Neural progenitor cell (in vitro differentiated cells): ENCODE measurements around the gene TOR1AIP2. TPM values are rescaled to one million over a fixed set of nuclear protein-coding genes. Genes with fewer than 3 reads are reported as not detected.

Experiments
- DNase-seq: peaks from one replicate; pipeline ENCODE4 v3.0.0-alpha.2; 2016; ENCODE audit warnings: low spot score
- H2AFZ ChIP-seq: fragments of 200-600 bp; sonication (generic); replicated peaks from 2 replicates; pipeline ENCODE4 v1.6.1; 2016; ENCODE audit warnings: antibody characterized with exemption
- H3F3A ChIP-seq: fragments of 200-600 bp; sonication (generic); 2 replicates; pipeline ENCODE4 v1.6.1; 2016; ENCODE audit warnings: antibody characterized with exemption, low read depth
- H3K27ac ChIP-seq: fragments of 200-600 bp; sonication (generic); 2 replicates; pipeline ENCODE4 v1.5.1; 2016; ENCODE audit warnings: mild to moderate bottlenecking
- H3K27me3 ChIP-seq: fragments of 200-600 bp; sonication (generic); 2 replicates; pipeline ENCODE4 v1.6.1; 2016; ENCODE audit warnings: mild to moderate bottlenecking, moderate library complexity
- H3K36me3 ChIP-seq: fragments of 200-600 bp; sonication (generic); 2 replicates; pipeline ENCODE4 v1.5.1; 2016
- H3K4me1 ChIP-seq: fragments of 200-600 bp; sonication (generic); 2 replicates; pipeline ENCODE4 v1.6.1; 2016; ENCODE audit warnings: mixed run types
- H3K4me2 ChIP-seq: fragments of 200-600 bp; sonication (generic); 2 replicates; pipeline ENCODE4 v1.6.1; 2016
- H3K4me3 ChIP-seq: fragments of 200-600 bp; sonication (generic); 2 replicates; pipeline ENCODE4 v1.5.1; 2016
- H3K79me2 ChIP-seq: fragments of 200-600 bp; sonication (generic); 2 replicates; pipeline ENCODE4 v1.6.1; 2016; ENCODE audit warnings: low read depth
- H3K9ac ChIP-seq: fragments of 200-600 bp; sonication (generic); 2 replicates; pipeline ENCODE4 v1.6.1; 2016
- H3K9me3 ChIP-seq: fragments of 200-600 bp; sonication (generic); 2 replicates; pipeline ENCODE4 v1.5.1; 2016; ENCODE audit warnings: low read depth
- H4K20me1 ChIP-seq: fragments of 200-600 bp; sonication (generic); 2 replicates; pipeline ENCODE4 v1.6.1; 2016; ENCODE audit warnings: low read depth
- H3K27ac Mint-ChIP-seq: 3 replicates; pipeline ENCODE4 v1.8.0; 2021; ENCODE audit warnings: mixed read lengths
- H3K27me3 Mint-ChIP-seq: 2 replicates; pipeline ENCODE4 v1.8.0; 2022; ENCODE audit warnings: low read depth, mild to moderate bottlenecking, inconsistent platforms, moderate library complexity, mixed read lengths; ENCODE audit not compliant: insufficient read depth
- H3K36me3 Mint-ChIP-seq: 3 replicates; pipeline ENCODE4 v1.8.0; 2021; ENCODE audit warnings: mixed read lengths
- H3K4me1 Mint-ChIP-seq: 3 replicates; pipeline ENCODE4 v1.8.0; 2021; ENCODE audit warnings: mixed read lengths
- H3K4me3 Mint-ChIP-seq: 3 replicates; pipeline ENCODE4 v1.8.0; 2021; ENCODE audit warnings: mild to moderate bottlenecking, moderate library complexity, mixed read lengths
- H3K9me3 Mint-ChIP-seq: 3 replicates; pipeline ENCODE4 v1.8.0; 2020; ENCODE audit warnings: mixed read lengths
- CTCF ChIP-seq: fragments of 200-600 bp; sonication (generic); IDR thresholded peaks from 2 replicates; pipeline ENCODE4 v1.5.1; 2017; ENCODE audit warnings: antibody characterized with exemption, mild to moderate bottlenecking
- EZH2 ChIP-seq: fragments of 200-600 bp; sonication (generic); IDR thresholded peaks from 2 replicates; pipeline ENCODE4 v1.6.1; 2017; ENCODE audit warnings: antibody characterized with exemption, mild to moderate bottlenecking, moderate library complexity
- EZH2phosphoT487 ChIP-seq: fragments of 200-600 bp; sonication (generic); IDR thresholded peaks from 2 replicates; pipeline ENCODE4 v1.6.1; 2017; ENCODE audit warnings: antibody characterized with exemption
- total RNA-seq: library from RNA; depleted of rRNA; stranded (reverse); fragments of >200 nt; gene quantifications from 2 replicates; pipeline ENCODE4 v1.2.3, GENCODE V29; 2015; ENCODE audit warnings: low replicate concordance

Gene TOR1AIP2
- total RNA-seq, 1 donor from 2014 or later, result 89.5 TPM

DNA sequence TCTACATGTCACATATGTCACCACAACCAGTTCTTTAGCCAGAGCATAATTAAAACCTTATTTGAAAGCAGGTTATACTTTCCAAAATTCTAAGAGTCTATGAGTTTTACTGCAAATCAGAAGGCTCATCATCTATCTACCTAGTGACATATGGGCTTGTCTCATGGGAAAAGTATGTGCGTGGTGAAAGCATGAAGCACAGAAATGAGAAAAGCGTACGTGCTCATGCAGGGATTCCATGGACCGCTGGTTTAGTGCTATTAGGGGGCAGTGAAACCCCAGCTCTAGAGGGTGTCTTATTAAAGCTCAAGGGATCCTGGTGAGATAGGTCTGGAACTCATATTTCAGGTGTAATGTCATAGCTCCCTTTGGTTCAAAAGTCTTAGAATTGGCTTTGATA, 84.3 kb downstream of the TOR1AIP2 start:
- Histone ChIP-seq H3F3A (no peaks in the 10 kb centered on the region), H3K9ac (no peak overlapping the region), H4K20me1 (no peaks in the 10 kb centered on the region), H3K9me3 (no peaks in the 10 kb centered on the region), H3K79me2 (no peaks in the 10 kb centered on the region), H3K36me3 (no peaks in the 10 kb centered on the region), H3K4me2 (no peak overlapping the region), H2AFZ (no peak overlapping the region), H3K27me3 (no peaks in the 10 kb centered on the region), H3K4me1 (peaks cover 2% of the 10 kb centered on the region), H3K4me3 (no peak overlapping the region), H3K27ac (no peak overlapping the region)
- no peak overlapping the region for H3K27ac Mint-ChIP-seq
- peaks cover 4% of the 10 kb centered on the region for H3K27me3 Mint-ChIP-seq
- no peaks in the 10 kb centered on the region for H3K36me3 Mint-ChIP-seq
- TF ChIP-seq CTCF, result no peak
- TF ChIP-seq EZH2, result no peak
- TF ChIP-seq EZH2phosphoT487, result no peak
- DNase-seq, result no peak
- no peak overlapping the region for H3K4me3 Mint-ChIP-seq
- H3K9me3 Mint-ChIP-seq, result no peaks in the 10 kb centered on the region
- peaks cover under 1% of the 10 kb centered on the region for H3K4me1 Mint-ChIP-seq

Other genes starting within 250 kb of the TOR1AIP2 start
- 0.11 and 0.40 TPM in 2 replicates for gene FAM163A, start 134.5 kb downstream of the TOR1AIP2 start, total RNA-seq
- 17.8 and 21.6 TPM in 2 replicates for gene TOR1AIP1, start 4.5 kb upstream of the TOR1AIP2 start, total RNA-seq
- gene CEP350, start 77.0 kb upstream of the TOR1AIP2 start, total RNA-seq, result 61.2 and 61.7 TPM in 2 replicates